ENCODE results near the gene EOMES. TPM values are rescaled to one million over a fixed set of nuclear protein-coding genes. Genes with fewer than 3 reads are reported as not detected.
A peak's percentile ranks its signal among the peaks of the same experiment; 100 is the strongest.

Gene EOMES
- total and polyA plus RNA-seq, 4 donors: 0.12 to 1.3 (median 0.48) TPM

DNA sequence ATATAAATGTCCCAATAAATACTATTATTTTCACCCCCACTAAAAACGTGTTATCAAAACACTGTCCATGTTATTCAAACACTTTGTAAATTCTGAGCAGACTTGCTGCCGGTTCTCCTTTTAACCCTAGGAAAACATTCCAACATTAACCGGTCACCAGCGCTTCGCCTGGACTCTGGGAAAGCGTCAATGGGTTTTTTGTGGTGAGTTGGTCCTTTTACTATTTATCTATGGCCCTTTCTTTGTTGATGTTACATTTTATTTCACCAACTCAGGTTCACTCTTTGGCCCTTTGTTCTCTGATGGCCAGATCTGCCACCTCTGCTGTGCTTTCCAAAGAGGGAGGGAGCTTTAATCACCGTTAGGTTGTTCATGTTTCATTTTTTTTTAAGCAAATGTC lies 4.1 kb upstream of the EOMES start:
- Histone ChIP-seq H3K27me3 (ENCODE audit: control insufficient read depth in 3 of 3, insufficient read depth in 3 of 3, low read length in 2 of 3) (peaks cover 26 to 94% (median 91%) of the 10 kb centered on the region in 3 donors), H3K9ac (ENCODE audit: insufficient read depth in 1 of 2, low read length in 2 of 2) (peak overlapping the region in 1 of 2 donors; percentile 28), H3K9me3 (ENCODE audit: control insufficient read depth in 4 of 4, insufficient read depth in 3 of 4, low read length in 3 of 4) (peaks cover 0 to 2% (median 0%) of the 10 kb centered on the region in 4 donors), H3K36me3 (ENCODE audit: control insufficient read depth in 4 of 4, insufficient read depth in 4 of 4, low read length in 4 of 4) (no peaks in the 10 kb centered on the region), H3K4me1 (ENCODE audit: control insufficient read depth in 5 of 5, insufficient read depth in 5 of 5, low read length in 5 of 5) (peaks cover 0 to 45% (median 10%) of the 10 kb centered on the region in 5 donors), H3K4me3 (no peak overlapping the region), H3K27ac (ENCODE audit: low read depth in 1 of 2, low read length in 1 of 2) (no peak overlapping the region)
- 16 to 17% methylated on average over 7 of the region's 7 CpGs for whole genome bisulfite sequencing, 2 donors
- DNase-seq: peak in 1 of 3 donors; percentile 5
- TF ChIP-seq, protein P1, sequence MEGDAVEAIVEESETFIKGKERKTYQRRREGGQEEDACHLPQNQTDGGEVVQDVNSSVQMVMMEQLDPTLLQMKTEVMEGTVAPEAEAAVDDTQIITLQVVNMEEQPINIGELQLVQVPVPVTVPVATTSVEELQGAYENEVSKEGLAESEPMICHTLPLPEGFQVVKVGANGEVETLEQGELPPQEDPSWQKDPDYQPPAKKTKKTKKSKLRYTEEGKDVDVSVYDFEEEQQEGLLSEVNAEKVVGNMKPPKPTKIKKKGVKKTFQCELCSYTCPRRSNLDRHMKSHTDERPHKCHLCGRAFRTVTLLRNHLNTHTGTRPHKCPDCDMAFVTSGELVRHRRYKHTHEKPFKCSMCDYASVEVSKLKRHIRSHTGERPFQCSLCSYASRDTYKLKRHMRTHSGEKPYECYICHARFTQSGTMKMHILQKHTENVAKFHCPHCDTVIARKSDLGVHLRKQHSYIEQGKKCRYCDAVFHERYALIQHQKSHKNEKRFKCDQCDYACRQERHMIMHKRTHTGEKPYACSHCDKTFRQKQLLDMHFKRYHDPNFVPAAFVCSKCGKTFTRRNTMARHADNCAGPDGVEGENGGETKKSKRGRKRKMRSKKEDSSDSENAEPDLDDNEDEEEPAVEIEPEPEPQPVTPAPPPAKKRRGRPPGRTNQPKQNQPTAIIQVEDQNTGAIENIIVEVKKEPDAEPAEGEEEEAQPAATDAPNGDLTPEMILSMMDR (IDR thresholded peaks at IDR 0.05; ENCODE audit: control extremely low read depth, extremely low read depth): no peak
- ATAC-seq (ENCODE audit: insufficient read depth, low FRiP score): no peak

DNA sequence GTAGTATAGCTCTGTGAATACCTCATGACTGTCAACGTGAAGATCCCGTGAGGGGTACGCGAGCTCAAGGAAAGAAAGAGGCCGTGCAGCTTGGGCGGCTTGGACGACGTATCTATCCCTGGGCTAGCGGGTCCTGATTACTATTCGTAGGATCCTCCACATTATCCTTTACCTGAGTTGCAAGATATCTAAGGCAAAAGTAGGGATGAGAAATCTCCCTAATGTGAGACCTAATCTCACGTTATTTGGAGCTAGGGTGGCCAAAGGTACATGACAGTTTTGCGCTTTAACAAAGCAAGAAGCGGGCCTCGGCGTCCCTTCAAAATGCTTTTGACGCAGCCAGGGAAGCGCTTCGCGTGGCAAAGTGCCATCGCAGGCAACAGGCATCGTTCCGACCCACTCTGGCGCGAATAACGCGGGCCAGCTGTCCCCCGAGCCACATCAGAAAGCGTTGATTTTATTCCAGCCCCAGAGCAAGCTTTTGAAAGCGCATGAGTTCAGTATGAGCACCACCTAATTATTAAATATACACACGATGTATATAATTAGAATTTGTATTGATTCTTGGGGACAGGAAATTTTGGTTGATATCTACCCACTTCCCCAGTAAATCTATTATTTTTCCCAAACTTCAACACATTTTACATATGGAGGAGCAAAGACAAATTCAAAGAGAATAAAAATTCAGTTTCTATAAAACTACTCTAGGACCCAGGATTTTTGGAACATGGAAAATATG lies 2.5 kb upstream of the EOMES start:
- H3K9ac ChIP-seq (ENCODE audit: insufficient read depth in 1 of 2, low read length in 2 of 2): no peak overlapping the region
- H3K9me3 ChIP-seq (ENCODE audit: control insufficient read depth in 4 of 4, insufficient read depth in 3 of 4, low read length in 3 of 4): peaks cover 0 to 5% (median 0%) of the 10 kb centered on the region in 4 donors
- DNase-seq (peak; percentile 53 to 57 (median 54)), ATAC-seq (ENCODE audit: insufficient read depth, low FRiP score) (no peak)
- H3K4me1 ChIP-seq (ENCODE audit: control insufficient read depth in 5 of 5, insufficient read depth in 5 of 5, low read length in 5 of 5): peaks cover 0 to 42% (median 10%) of the 10 kb centered on the region in 5 donors
- 9 to 11% methylated on average over 30 of the region's 30 CpGs for WGBS, 2 donors
- no peak overlapping the region for H3K27ac ChIP-seq (ENCODE audit: low read depth in 1 of 2, low read length in 1 of 2)
- H3K27me3 ChIP-seq (ENCODE audit: control insufficient read depth in 3 of 3, insufficient read depth in 3 of 3, low read length in 2 of 3): peaks cover 29 to 94% (median 91%) of the 10 kb centered on the region in 3 donors
- TF ChIP-seq, protein P1 (IDR thresholded peaks at IDR 0.05; ENCODE audit: control extremely low read depth, extremely low read depth): no peak
- no peaks in the 10 kb centered on the region for H3K36me3 ChIP-seq (ENCODE audit: control insufficient read depth in 4 of 4, insufficient read depth in 4 of 4, low read length in 4 of 4)
- no peak overlapping the region for H3K4me3 ChIP-seq

DNA sequence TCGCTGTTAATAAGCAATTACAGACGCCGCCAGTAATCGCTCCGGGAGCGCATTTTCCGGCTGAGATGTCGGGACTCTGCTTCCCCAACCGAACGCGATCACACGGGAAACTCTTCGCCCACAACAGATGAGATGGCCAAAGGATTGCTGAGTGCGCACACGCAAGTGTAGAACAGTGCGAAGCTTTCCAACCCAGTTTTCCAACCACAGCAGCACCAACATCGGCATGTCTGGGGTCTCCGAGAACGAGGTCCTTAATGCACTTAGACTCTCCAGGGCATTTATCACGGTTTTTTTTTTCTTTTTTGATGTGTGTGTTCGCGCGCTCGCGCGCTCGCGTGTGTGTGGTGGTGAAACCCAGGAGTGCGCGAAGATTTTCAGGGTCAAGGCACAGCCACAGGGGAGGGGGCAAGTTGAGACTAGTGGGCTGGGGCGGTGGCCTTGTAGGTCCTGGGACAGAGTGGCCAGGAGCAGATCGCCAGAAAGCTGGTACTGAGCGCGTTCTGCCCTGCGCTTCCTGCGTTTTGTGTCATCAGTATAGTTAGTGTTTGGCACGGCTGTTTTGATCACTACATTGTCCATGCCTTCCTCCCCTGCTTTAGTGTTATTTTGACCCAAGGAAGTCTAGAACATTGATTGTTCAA lies 1.8 kb upstream of the EOMES start:
- peak in 1 of 3 donors; percentile 41 for DNase-seq
- H3K9me3 ChIP-seq (ENCODE audit: control insufficient read depth in 4 of 4, insufficient read depth in 3 of 4, low read length in 3 of 4): peaks cover 0 to 5% (median 0%) of the 10 kb centered on the region in 4 donors
- H3K27me3 ChIP-seq (ENCODE audit: control insufficient read depth in 3 of 3, insufficient read depth in 3 of 3, low read length in 2 of 3): peaks cover 32 to 94% (median 90%) of the 10 kb centered on the region in 3 donors

More for the DNA sequence above, 1.8 kb upstream of the EOMES start:
- TF ChIP-seq, protein P1 (IDR thresholded peaks at IDR 0.05; ENCODE audit: control extremely low read depth, extremely low read depth): no peak
- H3K36me3 ChIP-seq (ENCODE audit: control insufficient read depth in 4 of 4, insufficient read depth in 4 of 4, low read length in 4 of 4): no peaks in the 10 kb centered on the region
- H3K4me1 ChIP-seq (ENCODE audit: control insufficient read depth in 5 of 5, insufficient read depth in 5 of 5, low read length in 5 of 5): peaks cover 0 to 41% (median 10%) of the 10 kb centered on the region in 5 donors
- ATAC-seq (ENCODE audit: insufficient read depth, low FRiP score): no peak
- no peak overlapping the region for H3K27ac ChIP-seq (ENCODE audit: low read depth in 1 of 2, low read length in 1 of 2)
- no peak overlapping the region for H3K9ac ChIP-seq (ENCODE audit: insufficient read depth in 1 of 2, low read length in 2 of 2)
- no peak overlapping the region for H3K4me3 ChIP-seq
- 4 to 8% methylated on average over 37 of the region's 37 CpGs for WGBS, 2 donors
